ENCODE data around the gene ZNF622. TPM values are rescaled to one million over a fixed set of nuclear protein-coding genes. Genes with fewer than 3 reads are reported as not detected.
A peak's percentile ranks its signal among the peaks of the same experiment; 100 is the strongest.

The ZNF622 gene
- total and polyA plus RNA-seq, 2 of the 13 experiments (the other 11 are each of a cell fraction or from before 2014, with no cell fraction given), result 12.1 to 44.7 TPM

- peak; percentile 87; the same call in 1 of the 2 replicates for TF ChIP-seq ZBTB4 (CRISPR knock-in tag; IDR thresholded peaks at IDR 0.05; ENCODE audit: borderline replicate concordance)
- TF ChIP-seq ZNF280B (CRISPR knock-in tag; IDR thresholded peaks at IDR 0.05; ENCODE audit: borderline replicate concordance), result 0 out of 2 replicates have a peak, but pooled peaks have one; percentile 12
- no peak for TF ChIP-seq ZFAT (CRISPR knock-in tag; conservative IDR thresholded peaks at IDR 0.05)
- TF ChIP-seq ZNF563 (CRISPR knock-in tag; IDR thresholded peaks at IDR 0.05), result peak; percentile 31; the same call in 1 of the 2 replicates
- TF ChIP-seq ZNF326 (CRISPR knock-in tag; IDR thresholded peaks at IDR 0.05; ENCODE audit: borderline replicate concordance), result no peak
- TF ChIP-seq JUN (CRISPR knock-in tag; IDR thresholded peaks at IDR 0.05), result no peak; the same call in 1 of the 2 replicates
- TF ChIP-seq FOXO4 (CRISPR knock-in tag; conservative IDR thresholded peaks at IDR 0.05), result no peak
- no peak; the same call in 1 of the 2 replicates for TF ChIP-seq SRY (CRISPR knock-in tag; IDR thresholded peaks at IDR 0.05)
- TF ChIP-seq KMT2A (CRISPR knock-in tag; IDR thresholded peaks at IDR 0.05), result peak; percentile 91
- no peak for TF ChIP-seq TOPORS (CRISPR knock-in tag; IDR thresholded peaks at IDR 0.05)
- 0 out of 2 replicates have a peak, but pooled peaks have one; percentile 25 for TF ChIP-seq ZNF232 (CRISPR knock-in tag; IDR thresholded peaks at IDR 0.05; ENCODE audit: borderline replicate concordance)
- TF ChIP-seq KDM3A (CRISPR knock-in tag; IDR thresholded peaks at IDR 0.05; ENCODE audit: low read depth), result 0 out of 2 replicates have a peak, but pooled peaks have one; percentile 38
- TF ChIP-seq TCF7 (IDR thresholded peaks at IDR 0.05; ENCODE audit: low read depth), result no peak
- no peak for TF ChIP-seq SNAPC4 (CRISPR knock-in tag; IDR thresholded peaks at IDR 0.05)
- no peak for TF ChIP-seq NFRKB (IDR thresholded peaks at IDR 0.05)
- TF ChIP-seq PHF21A (CRISPR knock-in tag; IDR thresholded peaks at IDR 0.05), result no peak
- TF ChIP-seq GTF2F1 (IDR thresholded peaks at IDR 0.05; ENCODE audit: low read length), result 0 out of 2 replicates have a peak, but pooled peaks have one; percentile 36
These were observed at the start of gene ZNF622 (continued) for GRCh38 chr5:16465544-16466432.

All from HepG2 (cell line).